Upper lobe of left lung (tissue), 6 donors: ENCODE results near the gene RAB24. TPM values are rescaled to one million over a fixed set of nuclear protein-coding genes. Genes with fewer than 3 reads are reported as not detected.

Experiments
- ATAC-seq, 2 donors: fragments of 200-7000 bp; cut with Tn5 transposase; one replicate each; pipeline ENCODE4 v1.9.1; 2022; ENCODE audit warnings: mild to moderate bottlenecking in 2 of 2, moderate library complexity in 2 of 2; ENCODE audit not compliant: low FRiP score in 2 of 2
- DNase-seq, 2 donors: peaks; one replicate each; pipeline ENCODE4 v3.0.0-alpha.2; 2019 to 2020
- H3K27ac ChIP-seq, 4 donors: fragments of 200-600 bp; sonication (generic); one replicate each; pipeline ENCODE4 v1.5.1; 2016 to 2019
- H3K27me3 ChIP-seq, 4 donors: fragments of 200-600 bp; sonication (generic); one replicate each; pipeline ENCODE4 v1.5.1; 2017 to 2019
- H3K36me3 ChIP-seq, 4 donors: fragments of 200-600 bp; sonication (generic); one replicate each; pipeline ENCODE4 v1.5.1; 2016 to 2019
- H3K4me1 ChIP-seq, 4 donors: fragments of 200-600 bp; sonication (generic); one replicate each; pipeline ENCODE4 v1.5.1; 2018 to 2019
- H3K4me3 ChIP-seq, 4 donors: fragments of 200-600 bp; sonication (generic); one replicate each; pipeline ENCODE4 v1.5.1; 2017 to 2019; ENCODE audit warnings: mild to moderate bottlenecking in 2 of 4, moderate library complexity in 1 of 4
- H3K9me3 ChIP-seq, 4 donors: fragments of 200-600 bp; sonication (generic); one replicate each; pipeline ENCODE4 v1.5.1; 2018 to 2019
- EP300 ChIP-seq, 4 donors: sonication (generic); formaldehyde crosslinking; IDR thresholded peaks; one replicate each; pipeline ENCODE4 v1.5.1; 2017; ENCODE audit warnings: antibody characterized with exemption in 4 of 4, control low read depth in 2 of 4
- POLR2A ChIP-seq, 4 donors: fragments of 450-650 bp; IDR thresholded peaks; one replicate each; pipeline ENCODE4 v1.5.1; 2016 to 2017; ENCODE audit warnings: antibody characterized with exemption in 4 of 4, mild to moderate bottlenecking in 2 of 4
- POLR2AphosphoS5 ChIP-seq, 2 donors: sonication (generic); formaldehyde crosslinking; IDR thresholded peaks; one replicate each; pipeline ENCODE4 v1.5.1; 2017; ENCODE audit warnings: antibody characterized with exemption in 2 of 2
- WGBS, 2 donors: methylation state at CpG; one replicate each; pipeline ENCODE4 v1.1.5; 2017 to 2018; 5-methylcytosine and 5-hydroxymethylcytosine counted together
- total RNA-seq, 6 donors: library from RNA; depleted of rRNA in 4 of 6; stranded (reverse); fragments of >200 nt in 4 of 6; gene quantifications; one replicate each; pipeline versions ENCODE4 v1.1.0 to v1.2.1, GENCODE V29; 2016 to 2021
- TF ChIP-seq, protein P1 (sequence below), 6 experiments: fragments of 450-650 bp in 4 of 6; fragments of 200-600 bp in 2 of 6; sonication (generic) in 2 of 6; IDR thresholded peaks; one replicate each; pipeline ENCODE4 v1.5.1; 2016 to 2019; ENCODE audit warnings: antibody characterized with exemption in 6 of 6
- donor health status: DM: no; HTN: no; CAD: no; lungs with moderate emphysema.
- donor health status: DM: no; HTN: yes; CAD: no; lungs with severe emphysema.

RAB24 gene
- total RNA-seq, 6 donors from 2014 or later: 26.8 to 92.2 (median 50.3) TPM

DNA sequence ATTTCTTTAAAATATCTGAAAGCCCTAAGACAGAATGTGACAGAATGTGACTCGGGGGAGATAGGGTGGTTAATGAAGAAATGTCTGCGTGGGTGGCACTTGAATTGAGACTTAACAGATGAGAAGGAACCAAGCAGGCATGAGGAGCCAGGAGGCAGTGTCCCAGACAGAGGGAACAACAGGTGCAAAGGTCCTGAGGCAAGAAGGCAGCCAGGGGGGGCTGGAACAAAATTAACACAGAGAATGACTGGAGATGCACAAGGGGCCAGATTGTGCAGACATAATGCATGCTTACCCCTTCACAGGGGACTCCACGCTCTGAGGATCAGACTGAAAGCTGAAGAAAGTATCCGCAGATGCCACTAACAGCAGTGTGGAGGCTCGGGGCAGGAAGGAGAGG lies 46.2 kb upstream of the RAB24 start:
- H3K4me1 ChIP-seq: peaks cover 30 to 46% (median 36%) of the 10 kb centered on the region in 4 donors
- WGBS, 2 donors: 87 to 88% methylated on average over 5 of the region's 5 CpGs
- peaks cover 0 to 28% (median 4%) of the 10 kb centered on the region in 4 donors for H3K36me3 ChIP-seq
- ATAC-seq (no peak), DNase-seq (no peak)
- H3K9me3 ChIP-seq: no peaks in the 10 kb centered on the region
- H3K4me3 ChIP-seq: peak overlapping the region in 1 of 4 donors; percentile 86
- TF ChIP-seq EP300 (IDR thresholded peaks at IDR 0.05): no peak
- TF ChIP-seq POLR2A (IDR thresholded peaks at IDR 0.05): no peak
- TF ChIP-seq, protein P1, sequence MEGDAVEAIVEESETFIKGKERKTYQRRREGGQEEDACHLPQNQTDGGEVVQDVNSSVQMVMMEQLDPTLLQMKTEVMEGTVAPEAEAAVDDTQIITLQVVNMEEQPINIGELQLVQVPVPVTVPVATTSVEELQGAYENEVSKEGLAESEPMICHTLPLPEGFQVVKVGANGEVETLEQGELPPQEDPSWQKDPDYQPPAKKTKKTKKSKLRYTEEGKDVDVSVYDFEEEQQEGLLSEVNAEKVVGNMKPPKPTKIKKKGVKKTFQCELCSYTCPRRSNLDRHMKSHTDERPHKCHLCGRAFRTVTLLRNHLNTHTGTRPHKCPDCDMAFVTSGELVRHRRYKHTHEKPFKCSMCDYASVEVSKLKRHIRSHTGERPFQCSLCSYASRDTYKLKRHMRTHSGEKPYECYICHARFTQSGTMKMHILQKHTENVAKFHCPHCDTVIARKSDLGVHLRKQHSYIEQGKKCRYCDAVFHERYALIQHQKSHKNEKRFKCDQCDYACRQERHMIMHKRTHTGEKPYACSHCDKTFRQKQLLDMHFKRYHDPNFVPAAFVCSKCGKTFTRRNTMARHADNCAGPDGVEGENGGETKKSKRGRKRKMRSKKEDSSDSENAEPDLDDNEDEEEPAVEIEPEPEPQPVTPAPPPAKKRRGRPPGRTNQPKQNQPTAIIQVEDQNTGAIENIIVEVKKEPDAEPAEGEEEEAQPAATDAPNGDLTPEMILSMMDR (IDR thresholded peaks at IDR 0.05): no peak
- no peak for TF ChIP-seq POLR2AphosphoS5 (IDR thresholded peaks at IDR 0.05)
- H3K27ac ChIP-seq: no peak overlapping the region
- no peaks in the 10 kb centered on the region for H3K27me3 ChIP-seq

DNA sequence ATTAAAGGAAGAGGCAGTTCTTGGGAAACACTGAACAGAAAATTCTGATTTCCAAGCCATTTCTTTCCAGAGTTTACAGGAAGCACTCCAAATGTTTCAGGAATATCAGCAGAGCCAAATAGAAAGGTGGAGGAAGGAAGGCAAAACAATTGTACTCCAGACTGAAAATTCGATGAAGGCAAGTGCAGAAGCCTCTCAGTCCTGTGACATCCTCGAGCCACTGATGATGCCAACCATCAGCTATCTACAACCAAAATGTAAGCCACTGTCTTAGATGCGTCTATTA lies 45.8 kb upstream of the RAB24 start:
- ATAC-seq (no peak), DNase-seq (no peak)
- no peak for TF ChIP-seq POLR2A (IDR thresholded peaks at IDR 0.05)
- TF ChIP-seq EP300 (IDR thresholded peaks at IDR 0.05): no peak
- TF ChIP-seq, protein P1 (IDR thresholded peaks at IDR 0.05): no peak
- TF ChIP-seq POLR2AphosphoS5 (IDR thresholded peaks at IDR 0.05): no peak
- Histone ChIP-seq H3K27ac (no peak overlapping the region), H3K36me3 (peaks cover 0 to 32% (median 6%) of the 10 kb centered on the region in 4 donors), H3K4me1 (peaks cover 30 to 46% (median 36%) of the 10 kb centered on the region in 4 donors), H3K27me3 (no peaks in the 10 kb centered on the region), H3K4me3 (peak overlapping the region in 1 of 4 donors; percentile 86), H3K9me3 (no peaks in the 10 kb centered on the region)
- 70 to 73% methylated on average over 3 of the region's 3 CpGs for WGBS, 2 donors

GRCh38 chr5:177347699-177348098 lies 44.2 kb upstream of the RAB24 start:
- peaks cover 0 to 34% (median 6%) of the 10 kb centered on the region in 4 donors for H3K36me3 ChIP-seq
- H3K4me3 ChIP-seq: no peak overlapping the region
- no peak overlapping the region for H3K27ac ChIP-seq
- H3K9me3 ChIP-seq: no peaks in the 10 kb centered on the region
- no peak for DNase-seq
- TF ChIP-seq POLR2AphosphoS5 (IDR thresholded peaks at IDR 0.05): no peak
- no peak for TF ChIP-seq POLR2A (IDR thresholded peaks at IDR 0.05)
- TF ChIP-seq, protein P1 (IDR thresholded peaks at IDR 0.05): no peak
- TF ChIP-seq EP300 (IDR thresholded peaks at IDR 0.05): no peak
- peaks cover 30 to 46% (median 36%) of the 10 kb centered on the region in 4 donors for H3K4me1 ChIP-seq
- no peak for ATAC-seq
- WGBS, 2 donors: 79 to 92% methylated on average over 4 of the region's 4 CpGs
- H3K27me3 ChIP-seq: no peaks in the 10 kb centered on the region

DNA sequence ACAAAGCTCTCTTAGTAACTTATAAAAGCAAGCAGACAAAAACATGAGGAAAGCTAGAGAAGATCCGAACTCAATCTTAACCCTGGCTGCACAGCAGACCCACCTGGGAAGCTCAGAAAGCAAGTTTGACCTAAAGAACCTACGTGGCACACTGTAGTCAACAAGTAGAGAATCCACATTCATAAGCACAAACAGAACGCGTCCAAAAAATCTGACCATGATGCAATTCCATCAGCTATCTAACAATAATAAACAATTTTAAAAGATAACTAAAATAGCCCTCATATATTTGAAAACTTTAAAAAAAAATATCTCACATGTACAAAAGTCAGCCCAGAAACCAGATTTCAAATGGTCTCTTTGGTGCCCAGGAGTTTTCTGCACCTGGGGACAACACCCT lies 43.3 kb upstream of the RAB24 start:
- 65 to 78% methylated on average over 4 of the region's 4 CpGs for WGBS, 2 donors

GRCh38 chr5:177344891-177345290 lies 41.4 kb upstream of the RAB24 start:
- no peak for ATAC-seq
- H3K36me3 ChIP-seq: peaks cover 4 to 53% (median 9%) of the 10 kb centered on the region in 4 donors
- no peaks in the 10 kb centered on the region for H3K9me3 ChIP-seq
- 95 to 97% methylated on average over 6 of the region's 6 CpGs for WGBS, 2 donors
- no peak overlapping the region for H3K4me3 ChIP-seq
- no peak for DNase-seq
- H3K27me3 ChIP-seq: no peaks in the 10 kb centered on the region
- peaks cover 11 to 26% (median 23%) of the 10 kb centered on the region in 4 donors for H3K4me1 ChIP-seq
- TF ChIP-seq, protein P1 (IDR thresholded peaks at IDR 0.05): no peak
- TF ChIP-seq EP300 (IDR thresholded peaks at IDR 0.05) (no peak), POLR2AphosphoS5 (IDR thresholded peaks at IDR 0.05) (no peak), POLR2A (IDR thresholded peaks at IDR 0.05) (no peak)
- H3K27ac ChIP-seq: no peak overlapping the region

More for the DNA sequence above, 43.3 kb upstream of the RAB24 start:
- DNase-seq (no peak), ATAC-seq (no peak)
- H3K9me3 ChIP-seq: no peaks in the 10 kb centered on the region
- peaks cover 22 to 40% (median 31%) of the 10 kb centered on the region in 4 donors for H3K4me1 ChIP-seq
- H3K4me3 ChIP-seq: no peak overlapping the region
- H3K36me3 ChIP-seq: peaks cover 4 to 41% (median 9%) of the 10 kb centered on the region in 4 donors
- TF ChIP-seq EP300 (IDR thresholded peaks at IDR 0.05): no peak
- no peak for TF ChIP-seq POLR2A (IDR thresholded peaks at IDR 0.05)
- TF ChIP-seq, protein P1 (IDR thresholded peaks at IDR 0.05): no peak
- TF ChIP-seq POLR2AphosphoS5 (IDR thresholded peaks at IDR 0.05): no peak
- H3K27ac ChIP-seq: no peak overlapping the region
- H3K27me3 ChIP-seq: no peaks in the 10 kb centered on the region
